AG09309 (cell line): ENCODE data around the gene CABP4.
"Not testable (repeated sequence)": the region's sequence is repeated elsewhere in the genome, so short reads cannot be mapped to it uniquely, and the experiment has no call there.

Experiments
- DNase-seq: peaks from one replicate; pipeline ENCODE4 v3.0.0-alpha.2; 2010; ENCODE audit warnings: low read depth
- H3K4me3 ChIP-seq: 2 replicates; pipeline ENCODE4 v1.5.1; 2011; ENCODE audit warnings: mild to moderate bottlenecking, low read depth, low read length, moderate library complexity; ENCODE audit not compliant: control insufficient read depth
- TF ChIP-seq, protein P1 (sequence below): IDR thresholded peaks from 2 replicates; pipeline ENCODE4 v1.5.1; 2011; ENCODE audit warnings: mild to moderate bottlenecking, low read depth, low read length, inconsistent platforms; ENCODE audit not compliant: insufficient read depth, control insufficient read depth; ENCODE audit errors: missing control alignments

CABP4 gene

DNA sequence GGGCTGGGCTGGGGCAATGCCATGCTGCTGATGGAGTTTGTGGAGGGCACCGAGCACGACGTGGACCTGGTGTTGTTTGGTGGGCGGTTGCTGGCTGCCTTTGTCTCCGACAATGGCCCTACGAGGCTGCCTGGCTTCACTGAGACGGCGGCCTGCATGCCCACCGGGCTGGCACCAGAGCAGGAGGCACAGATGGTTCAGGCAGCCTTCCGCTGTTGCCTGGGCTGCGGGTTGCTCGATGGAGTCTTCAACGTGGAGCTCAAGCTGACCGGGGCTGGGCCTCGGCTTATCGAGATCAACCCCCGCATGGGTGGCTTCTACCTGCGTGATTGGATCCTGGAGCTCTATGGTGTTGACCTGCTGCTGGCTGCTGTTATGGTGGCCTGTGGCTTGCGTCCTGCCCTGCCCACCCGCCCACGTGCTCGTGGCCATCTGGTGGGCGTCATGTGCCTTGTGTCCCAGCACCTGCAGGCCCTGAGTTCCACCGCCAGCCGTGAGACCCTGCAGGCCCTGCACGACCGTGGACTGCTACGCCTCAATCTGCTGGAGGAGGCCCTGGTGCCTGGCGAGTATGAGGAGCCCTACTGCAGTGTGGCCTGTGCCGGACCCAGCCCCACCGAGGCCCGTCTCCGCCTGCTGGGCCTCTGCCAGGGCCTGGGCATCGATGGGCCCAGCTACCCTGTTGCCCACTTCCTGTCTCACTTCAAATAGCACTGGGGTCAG is 31.1 kb upstream of the CABP4 start:
- no peak overlapping the region for H3K4me3 ChIP-seq
- TF ChIP-seq, protein P1, sequence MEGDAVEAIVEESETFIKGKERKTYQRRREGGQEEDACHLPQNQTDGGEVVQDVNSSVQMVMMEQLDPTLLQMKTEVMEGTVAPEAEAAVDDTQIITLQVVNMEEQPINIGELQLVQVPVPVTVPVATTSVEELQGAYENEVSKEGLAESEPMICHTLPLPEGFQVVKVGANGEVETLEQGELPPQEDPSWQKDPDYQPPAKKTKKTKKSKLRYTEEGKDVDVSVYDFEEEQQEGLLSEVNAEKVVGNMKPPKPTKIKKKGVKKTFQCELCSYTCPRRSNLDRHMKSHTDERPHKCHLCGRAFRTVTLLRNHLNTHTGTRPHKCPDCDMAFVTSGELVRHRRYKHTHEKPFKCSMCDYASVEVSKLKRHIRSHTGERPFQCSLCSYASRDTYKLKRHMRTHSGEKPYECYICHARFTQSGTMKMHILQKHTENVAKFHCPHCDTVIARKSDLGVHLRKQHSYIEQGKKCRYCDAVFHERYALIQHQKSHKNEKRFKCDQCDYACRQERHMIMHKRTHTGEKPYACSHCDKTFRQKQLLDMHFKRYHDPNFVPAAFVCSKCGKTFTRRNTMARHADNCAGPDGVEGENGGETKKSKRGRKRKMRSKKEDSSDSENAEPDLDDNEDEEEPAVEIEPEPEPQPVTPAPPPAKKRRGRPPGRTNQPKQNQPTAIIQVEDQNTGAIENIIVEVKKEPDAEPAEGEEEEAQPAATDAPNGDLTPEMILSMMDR = no peak
- DNase-seq = no peak

DNA sequence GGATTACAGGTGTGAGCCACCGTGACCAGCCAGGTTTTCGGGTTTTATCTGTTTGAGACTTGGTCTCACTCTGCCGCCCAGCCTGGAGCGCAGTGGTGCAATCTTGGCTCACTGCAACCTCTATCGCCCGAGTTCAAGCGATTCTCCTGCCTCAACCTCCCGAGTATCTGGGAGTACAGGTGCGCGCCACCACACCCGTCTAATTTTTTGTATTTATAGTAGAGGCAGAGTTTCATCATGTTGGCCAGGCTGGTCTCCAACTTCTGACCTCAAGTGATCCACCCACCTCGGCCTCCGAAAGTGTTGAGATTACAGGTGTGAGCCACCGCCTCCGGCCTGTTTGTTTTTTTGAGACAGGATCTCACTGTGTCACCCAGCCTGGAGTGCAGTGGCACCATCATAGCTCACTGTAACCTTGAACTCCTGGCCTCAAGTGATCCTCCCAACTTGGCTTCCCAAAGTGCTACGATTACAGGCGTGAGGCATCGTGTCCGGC is 27.7 kb upstream of the CABP4 start:
- not testable (repeated sequence) for DNase-seq

DNA sequence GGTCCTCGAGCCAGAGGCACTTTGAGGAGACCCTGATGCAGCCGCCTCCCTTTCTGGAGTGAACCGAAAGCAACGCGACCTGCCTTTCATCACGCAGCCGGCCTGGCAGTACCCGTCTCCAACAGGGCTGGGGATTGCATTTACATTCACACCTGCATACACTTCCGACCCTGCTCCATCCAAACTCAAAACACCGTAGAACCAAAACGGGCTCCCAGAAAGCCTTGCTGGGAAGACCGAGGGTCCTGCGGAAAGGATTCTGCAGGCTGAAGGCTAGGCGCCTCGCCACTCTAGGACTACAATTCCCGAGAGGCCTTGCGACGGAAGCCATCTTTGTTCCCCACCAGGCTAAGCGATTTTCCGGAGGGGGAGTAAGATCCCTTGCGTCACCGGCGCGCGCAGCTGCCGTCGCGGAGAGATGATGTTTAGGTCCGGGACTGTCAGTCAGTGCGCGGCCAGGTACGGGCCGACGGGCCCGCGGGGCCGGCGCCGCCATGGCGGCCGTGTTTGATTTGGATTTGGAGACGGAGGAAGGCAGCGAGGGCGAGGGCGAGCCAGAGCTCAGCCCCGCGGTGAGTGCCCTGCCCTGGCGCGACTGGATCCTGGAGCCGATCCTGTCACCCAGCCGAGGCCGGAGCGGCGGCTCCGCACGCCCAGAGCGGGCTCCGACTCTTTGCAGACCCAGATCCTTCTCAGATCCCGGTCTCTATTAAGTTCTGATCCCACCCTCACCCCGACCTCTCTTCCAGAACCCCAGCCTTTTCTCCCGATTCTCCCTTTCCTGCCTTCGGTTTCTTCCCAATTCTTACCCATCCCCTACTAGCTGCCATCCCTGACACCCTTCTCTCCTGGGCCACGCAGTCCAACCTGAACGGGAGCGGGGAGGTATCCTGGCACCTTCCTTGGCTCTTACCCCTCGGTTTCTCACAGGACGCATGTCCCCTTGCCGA is 26.8 kb upstream of the CABP4 start, which contains the start of gene RPS6KB2:
Gene RPS6KB2 (plus strand): TSS at position 443 of the 950 bp plus-strand sequence. CDS start 52 bp downstream, at position 495.
- peak; percentile 88 for DNase-seq
- TF ChIP-seq, protein P1 = no peak
- H3K4me3 ChIP-seq = peak within 1 kb of the TSS; percentile 91

More for the DNA sequence above, 27.7 kb upstream of the CABP4 start:
- peak overlapping the region; percentile 91 for H3K4me3 ChIP-seq

DNA sequence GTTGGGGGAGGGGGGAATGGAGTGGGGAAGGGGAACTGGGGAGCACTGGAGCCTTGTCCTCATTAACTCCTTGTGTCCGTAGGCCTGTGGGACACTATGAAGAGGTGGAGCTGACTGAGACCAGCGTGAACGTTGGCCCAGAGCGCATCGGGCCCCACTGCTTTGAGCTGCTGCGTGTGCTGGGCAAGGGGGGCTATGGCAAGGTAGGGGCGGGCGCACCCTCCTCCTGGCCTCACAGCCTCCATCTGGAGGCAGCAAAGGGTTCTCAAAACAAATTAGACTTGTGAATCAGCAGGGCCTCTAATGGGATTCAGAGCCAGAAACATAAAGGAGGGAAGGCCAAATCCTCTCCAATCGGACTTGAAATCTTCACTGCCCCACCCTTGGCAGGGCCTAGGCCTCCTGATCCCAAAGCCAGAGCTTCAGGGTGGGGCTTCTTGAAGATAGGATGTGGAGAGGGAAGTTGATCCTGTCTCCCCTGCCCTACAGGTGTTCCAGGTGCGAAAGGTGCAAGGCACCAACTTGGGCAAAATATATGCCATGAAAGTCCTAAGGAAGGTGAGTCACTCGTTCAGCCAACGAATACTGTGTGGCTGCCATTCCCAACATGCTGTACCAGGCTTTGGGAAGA is 26.0 kb upstream of the CABP4 start:
- DNase-seq = no peak
- peak overlapping the region; percentile 91 for H3K4me3 ChIP-seq
- TF ChIP-seq, protein P1 = no peak

DNA sequence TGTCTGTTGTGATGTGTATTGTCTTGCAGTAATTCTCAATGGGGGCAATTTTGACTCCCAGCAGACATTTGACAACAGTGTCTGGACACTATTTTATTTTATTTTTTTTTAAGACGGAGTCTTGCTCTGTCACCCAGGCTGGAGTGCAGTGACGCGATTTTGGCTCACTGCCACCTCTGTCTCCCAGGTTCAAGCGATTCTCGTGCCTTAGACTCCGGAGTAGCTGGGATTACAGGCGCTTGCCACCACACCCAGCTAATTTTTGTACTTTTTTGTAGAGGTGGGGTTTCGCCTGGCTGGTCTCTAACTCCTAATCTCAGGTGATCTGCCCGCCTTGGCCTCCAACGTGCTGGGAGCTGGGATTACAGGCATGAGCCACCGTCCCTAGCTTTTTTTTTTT is 25.4 kb upstream of the CABP4 start:
- no peak overlapping the region for H3K4me3 ChIP-seq

DNA sequence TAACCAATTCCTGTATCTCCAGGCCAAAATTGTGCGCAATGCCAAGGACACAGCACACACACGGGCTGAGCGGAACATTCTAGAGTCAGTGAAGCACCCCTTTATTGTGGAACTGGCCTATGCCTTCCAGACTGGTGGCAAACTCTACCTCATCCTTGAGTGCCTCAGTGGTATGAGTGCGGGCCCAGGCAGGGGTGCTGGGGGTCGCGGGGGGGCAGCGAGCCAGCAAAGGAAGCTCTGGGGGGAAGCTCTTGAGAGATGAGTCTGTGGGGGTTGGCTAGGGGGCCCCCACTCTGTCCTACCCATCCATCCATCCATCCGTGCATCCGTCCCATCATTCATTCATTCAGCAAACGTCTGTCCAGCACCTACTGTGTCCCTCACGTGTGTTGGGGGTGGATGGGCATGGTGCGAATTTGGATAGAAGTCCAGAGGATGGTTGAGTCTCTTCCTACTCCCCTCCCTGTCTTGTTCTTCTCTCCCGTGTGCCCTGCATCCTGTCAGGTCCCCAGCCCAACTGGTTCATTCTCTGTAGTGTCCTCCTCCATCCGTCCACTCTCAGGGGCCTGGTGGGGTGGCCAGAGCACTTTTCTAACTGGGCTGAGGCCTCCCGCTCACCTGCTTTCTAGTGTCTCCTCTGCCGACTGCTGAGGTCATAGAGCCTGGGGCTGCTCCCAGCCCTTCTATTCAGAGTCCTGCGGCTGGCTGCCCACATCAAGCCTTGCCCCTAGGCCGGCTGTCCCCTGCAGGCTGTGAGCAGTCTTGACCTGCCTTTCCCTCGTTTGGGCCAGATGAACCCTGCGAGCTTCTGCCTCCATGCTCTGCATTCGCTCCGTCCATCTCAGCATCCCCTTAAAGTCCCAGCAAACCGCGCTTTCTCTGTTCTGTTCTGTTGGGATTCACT is 23.6 kb upstream of the CABP4 start:
- TF ChIP-seq, protein P1 = no peak
- H3K4me3 ChIP-seq = no peak overlapping the region

More for the DNA sequence above, 25.4 kb upstream of the CABP4 start:
- DNase-seq = no peak
- TF ChIP-seq, protein P1 = no peak

More for the DNA sequence above, 23.6 kb upstream of the CABP4 start:
- DNase-seq = no peak
